Osteoblast (primary cell): ENCODE results near the gene NINL. TPM values are rescaled to one million over a fixed set of nuclear protein-coding genes. Genes with fewer than 3 reads are reported as not detected.

ENCODE experiments used
- DNase-seq: peaks from one replicate; pipeline ENCODE4 v3.0.0; 2011; ENCODE audit warnings: low spot score, mixed read lengths; ENCODE audit not compliant: insufficient read length; ENCODE audit errors: missing footprints
- H2AFZ ChIP-seq: 2 replicates; pipeline ENCODE4 v1.6.0; 2011; ENCODE audit warnings: mild to moderate bottlenecking, low read length
- H3K27ac ChIP-seq: 2 replicates; pipeline ENCODE4 v1.5.1; 2011; ENCODE audit warnings: mild to moderate bottlenecking, low read depth, low read length, moderate library complexity
- H3K27me3 ChIP-seq: 2 replicates; pipeline ENCODE4 v1.6.0; 2012; ENCODE audit warnings: mild to moderate bottlenecking, control low read depth, inconsistent platforms, low read length, moderate library complexity; ENCODE audit not compliant: insufficient read depth
- H3K36me3 ChIP-seq: 2 replicates; pipeline ENCODE4 v1.5.1; 2011; ENCODE audit warnings: mild to moderate bottlenecking, low read length, control low read depth, moderate library complexity; ENCODE audit not compliant: insufficient read depth
- H3K4me1 ChIP-seq: 2 replicates; pipeline ENCODE4 v1.5.1; 2011; ENCODE audit warnings: mild to moderate bottlenecking, low read length, control low read depth, moderate library complexity; ENCODE audit not compliant: insufficient read depth
- H3K4me2 ChIP-seq: 2 replicates; pipeline ENCODE4 v1.6.0; 2011; ENCODE audit warnings: mild to moderate bottlenecking, low read length; ENCODE audit not compliant: insufficient read depth
- H3K4me3 ChIP-seq: fragments of 200-600 bp; sonication (generic); 3 replicates; pipeline ENCODE4 v1.5.1; 2012; ENCODE audit warnings: mild to moderate bottlenecking, low read length, inconsistent platforms; ENCODE audit not compliant: insufficient read depth
- H3K79me2 ChIP-seq: 2 replicates; pipeline ENCODE4 v1.6.0; 2012; ENCODE audit warnings: mild to moderate bottlenecking, low read length, control low read depth, inconsistent platforms; ENCODE audit not compliant: insufficient read depth
- H3K9me3 ChIP-seq: 2 replicates; pipeline ENCODE4 v1.5.1; 2011; ENCODE audit warnings: low read depth, low read length, control low read depth
- H4K20me1 ChIP-seq: 2 replicates; pipeline ENCODE4 v1.6.0; 2012; ENCODE audit warnings: mild to moderate bottlenecking, low read length, control low read depth; ENCODE audit not compliant: insufficient read depth
- total RNA-seq: library from RNA; depleted of rRNA; stranded (reverse); fragments of >200 nt; gene quantifications from 2 replicates; pipeline ENCODE4 v1.2.3, GENCODE V29; 2012
- TF ChIP-seq, protein P1 (sequence below): IDR thresholded peaks from 2 replicates; pipeline ENCODE4 v1.5.1; 2011; ENCODE audit warnings: mild to moderate bottlenecking, low read depth, low read length, moderate library complexity; ENCODE audit errors: extremely low read depth

The NINL gene
- total RNA-seq, 1 donor = 14.8 TPM

DNA sequence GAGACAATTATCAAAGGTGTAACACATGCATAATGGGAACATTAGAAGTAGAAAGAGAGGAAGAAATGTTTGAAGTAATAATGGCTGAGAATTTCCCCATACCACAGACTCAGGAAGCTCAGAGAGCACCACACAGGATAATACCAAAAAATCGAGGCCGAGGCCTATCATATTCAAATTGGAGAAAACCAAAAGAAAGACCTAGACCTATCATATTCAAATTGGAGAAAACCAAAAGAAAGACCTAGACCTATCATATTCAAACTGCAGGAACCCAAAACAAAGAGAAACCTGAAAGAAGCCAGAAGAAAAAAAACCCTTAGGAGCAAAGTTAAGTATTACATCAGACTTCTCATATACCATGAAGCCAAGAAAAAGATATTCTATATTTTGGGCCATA is 18.0 kb downstream of the NINL start:
- Histone ChIP-seq H4K20me1 (peaks cover 3% of the 10 kb centered on the region), H3K4me3 (no peak overlapping the region), H2AFZ (no peak overlapping the region), H3K79me2 (peaks cover 32% of the 10 kb centered on the region), H3K9me3 (no peaks in the 10 kb centered on the region), H3K36me3 (no peaks in the 10 kb centered on the region), H3K27me3 (no peaks in the 10 kb centered on the region), H3K4me2 (no peak overlapping the region), H3K4me1 (no peaks in the 10 kb centered on the region), H3K27ac (no peak overlapping the region)
- TF ChIP-seq, protein P1, sequence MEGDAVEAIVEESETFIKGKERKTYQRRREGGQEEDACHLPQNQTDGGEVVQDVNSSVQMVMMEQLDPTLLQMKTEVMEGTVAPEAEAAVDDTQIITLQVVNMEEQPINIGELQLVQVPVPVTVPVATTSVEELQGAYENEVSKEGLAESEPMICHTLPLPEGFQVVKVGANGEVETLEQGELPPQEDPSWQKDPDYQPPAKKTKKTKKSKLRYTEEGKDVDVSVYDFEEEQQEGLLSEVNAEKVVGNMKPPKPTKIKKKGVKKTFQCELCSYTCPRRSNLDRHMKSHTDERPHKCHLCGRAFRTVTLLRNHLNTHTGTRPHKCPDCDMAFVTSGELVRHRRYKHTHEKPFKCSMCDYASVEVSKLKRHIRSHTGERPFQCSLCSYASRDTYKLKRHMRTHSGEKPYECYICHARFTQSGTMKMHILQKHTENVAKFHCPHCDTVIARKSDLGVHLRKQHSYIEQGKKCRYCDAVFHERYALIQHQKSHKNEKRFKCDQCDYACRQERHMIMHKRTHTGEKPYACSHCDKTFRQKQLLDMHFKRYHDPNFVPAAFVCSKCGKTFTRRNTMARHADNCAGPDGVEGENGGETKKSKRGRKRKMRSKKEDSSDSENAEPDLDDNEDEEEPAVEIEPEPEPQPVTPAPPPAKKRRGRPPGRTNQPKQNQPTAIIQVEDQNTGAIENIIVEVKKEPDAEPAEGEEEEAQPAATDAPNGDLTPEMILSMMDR = no peak
- no peak for DNase-seq

DNA sequence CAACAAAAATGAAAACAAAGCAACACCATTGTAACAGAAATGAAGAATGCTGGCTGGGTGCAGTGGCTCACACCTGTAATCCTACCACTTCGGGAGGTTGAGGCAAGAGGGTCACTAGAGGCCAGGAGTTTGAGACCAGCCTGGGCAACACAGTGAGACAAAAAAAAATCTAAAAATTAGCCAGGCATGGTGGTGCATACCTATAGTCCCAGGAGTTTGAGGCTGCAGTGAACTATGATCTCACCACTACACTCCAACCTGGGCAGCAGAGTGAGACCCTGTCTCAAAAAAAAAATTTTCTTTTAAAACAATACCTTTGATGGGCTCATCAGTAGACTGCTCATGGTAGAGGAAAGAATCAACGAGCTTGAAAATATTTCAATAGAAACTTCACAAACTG is 18.5 kb downstream of the NINL start:
- no peak overlapping the region for H2AFZ ChIP-seq
- no peak overlapping the region for H3K4me3 ChIP-seq
- no peak overlapping the region for H3K27ac ChIP-seq
- H3K4me1 ChIP-seq = no peaks in the 10 kb centered on the region
- H3K4me2 ChIP-seq = no peak overlapping the region
- no peaks in the 10 kb centered on the region for H3K36me3 ChIP-seq
- H4K20me1 ChIP-seq = peaks cover under 1% of the 10 kb centered on the region
- H3K27me3 ChIP-seq = no peaks in the 10 kb centered on the region
- no peaks in the 10 kb centered on the region for H3K9me3 ChIP-seq
- H3K79me2 ChIP-seq = peaks cover 29% of the 10 kb centered on the region
- TF ChIP-seq, protein P1 = no peak
- no peak for DNase-seq

DNA sequence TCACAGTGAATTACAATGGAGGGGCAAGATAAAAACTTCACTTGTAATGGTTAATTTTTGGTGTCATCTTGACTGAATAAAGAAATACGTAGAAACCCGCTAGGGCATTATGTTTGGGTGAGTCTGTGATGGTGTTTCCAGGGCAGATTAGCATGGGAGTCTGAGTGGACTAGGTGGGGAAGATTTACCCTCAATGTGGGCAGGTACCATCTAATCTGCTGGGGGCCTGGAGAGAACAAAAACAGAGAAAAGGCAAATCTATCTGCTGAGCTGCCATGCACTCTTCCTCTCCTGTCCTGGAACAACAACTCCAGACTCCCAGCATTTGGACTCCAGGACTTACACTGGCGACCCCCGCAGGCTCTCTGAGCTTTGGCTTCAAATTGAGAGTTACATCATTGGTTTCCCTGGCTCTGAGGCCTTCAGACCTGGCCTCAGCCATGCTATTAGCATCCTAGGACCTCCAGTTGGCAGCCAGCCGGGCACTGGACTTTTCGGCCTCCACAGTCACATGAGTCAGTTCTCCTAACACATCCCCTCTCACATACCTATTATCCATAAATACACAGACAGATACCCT is 19.7 kb downstream of the NINL start:
- Histone ChIP-seq H4K20me1 (no peaks in the 10 kb centered on the region), H3K4me2 (no peak overlapping the region), H3K27ac (no peak overlapping the region), H3K4me3 (no peak overlapping the region), H3K36me3 (no peaks in the 10 kb centered on the region), H3K9me3 (no peaks in the 10 kb centered on the region), H3K27me3 (no peaks in the 10 kb centered on the region), H3K4me1 (no peaks in the 10 kb centered on the region), H3K79me2 (peaks cover 20% of the 10 kb centered on the region), H2AFZ (no peak overlapping the region)
- TF ChIP-seq, protein P1 = no peak
- no peak for DNase-seq

DNA sequence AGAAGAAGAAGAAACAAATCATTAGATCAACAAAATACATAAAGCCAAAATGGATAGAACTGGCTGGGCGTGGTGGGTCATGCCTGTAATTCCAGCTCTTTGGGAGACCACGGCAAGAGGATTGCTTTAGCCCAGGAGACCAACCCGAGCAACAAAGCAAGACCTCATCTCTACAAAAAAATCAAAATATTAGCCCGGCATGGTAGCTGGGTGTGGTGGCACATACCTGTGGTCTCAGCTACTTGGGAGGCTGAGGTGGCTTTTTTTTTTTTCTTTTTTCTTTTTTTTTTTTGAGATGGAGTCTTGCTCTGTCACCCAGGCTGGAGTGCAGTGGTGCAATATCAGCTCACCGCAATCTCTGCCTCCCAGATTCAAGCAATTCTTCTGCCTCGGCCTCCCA is 21.5 kb downstream of the NINL start:
- H4K20me1 ChIP-seq = no peaks in the 10 kb centered on the region
- peaks cover 14% of the 10 kb centered on the region for H3K79me2 ChIP-seq
- no peak overlapping the region for H2AFZ ChIP-seq

More for the DNA sequence above, 21.5 kb downstream of the NINL start:
- H3K4me1 ChIP-seq = no peaks in the 10 kb centered on the region
- no peak for DNase-seq
- H3K36me3 ChIP-seq = no peaks in the 10 kb centered on the region
- H3K27me3 ChIP-seq = no peaks in the 10 kb centered on the region
- no peak overlapping the region for H3K4me2 ChIP-seq
- H3K9me3 ChIP-seq = no peaks in the 10 kb centered on the region
- H3K27ac ChIP-seq = no peak overlapping the region
- H3K4me3 ChIP-seq = no peak overlapping the region
- TF ChIP-seq, protein P1 = no peak
